HCT116 (cell line): Measurements from ENCODE around the gene FGF10. TPM values are rescaled to one million over a fixed set of nuclear protein-coding genes. Genes with fewer than 3 reads are reported as not detected.

ENCODE experiments used
- ATAC-seq: fragments of 200-7000 bp; cut with Tn5 transposase; 2 replicates; pipeline ENCODE4 v1.9.1; 2020; ENCODE audit warnings: mild to moderate bottlenecking, moderate library complexity
- BruUV-seq: library from RNA; stranded (reverse); fragments of 400-500 nt; replicated peaks from 2 replicates; lab custom pipeline; 2021; lab: Mats Ljungman, UMichigan
- CTCF ChIA-PET: fragments of 300-600 bp; sonication (Branson Sonifier 250); formaldehyde crosslinking; loops from one replicate; lab custom pipeline; 2021; ENCODE audit warnings: antibody characterized with exemption; lab: Charles Lee
- POLR2A ChIA-PET: fragments of 300-600, 350-600 bp; sonication (Branson Sonifier 250); formaldehyde crosslinking; loops from one replicate; lab custom pipeline; 2021; ENCODE audit warnings: antibody characterized with exemption; lab: Charles Lee
- RAD21 ChIA-PET, 2 experiments: fragments of 300-600 bp; sonication (Branson Sonifier 250); formaldehyde crosslinking; loops; one replicate each; lab custom pipeline; 2023; ENCODE audit warnings: low total read pairs in 2 of 2; ENCODE audit not compliant: uncharacterized antibody in 2 of 2, unreplicated experiment in 2 of 2, low non-redundant PET in 1 of 2; lab: Charles Lee
- DNase-seq: peaks from one replicate; pipeline ENCODE4 v3.0.0-alpha.2; 2010; ENCODE audit warnings: low read depth, low spot score
- H2AFZ ChIP-seq: fragments of 200-600 bp; shearing (Covaris generic), sonication (generic); 2 replicates; pipeline ENCODE4 v1.6.1; 2017; ENCODE audit warnings: low read depth, mixed run types, mixed read lengths, antibody characterized with exemption, low read length; ENCODE audit not compliant: poor library complexity, severe bottlenecking
- H3K27ac ChIP-seq: 2 replicates; pipeline ENCODE4 v1.5.1; 2012; ENCODE audit warnings: low read depth, low read length
- H3K27me3 ChIP-seq: fragments of 200-600 bp; sonication (generic); 2 replicates; pipeline ENCODE4 v1.6.1; 2016; ENCODE audit warnings: mixed run types, low read length, mixed read lengths; ENCODE audit not compliant: insufficient read depth
- H3K36me3 ChIP-seq, 2 experiments: fragments of 200-500 bp in 1 of 2; fragments of 200-600 bp in 1 of 2; sonication (Bioruptor generic) in 1 of 2; sonication (generic) in 1 of 2; 2 replicates each; pipeline versions ENCODE4 v1.5.1 to v1.6.1; 2014 to 2016; ENCODE audit warnings: low read length in 2 of 2, inconsistent platforms in 1 of 2, mixed read lengths in 1 of 2, mixed run types in 1 of 2; ENCODE audit not compliant: insufficient read depth in 2 of 2, control insufficient read depth in 1 of 2
- H3K4me1 ChIP-seq, 2 experiments: fragments of 200-600 bp in 1 of 2; sonication (generic) in 1 of 2; 2 replicates each; pipeline versions ENCODE4 v1.5.1 to v1.6.1; 2012 to 2017; ENCODE audit warnings: low read length in 2 of 2, inconsistent platforms in 1 of 2, mild to moderate bottlenecking in 1 of 2, mixed read lengths in 1 of 2, mixed run types in 1 of 2, moderate library complexity in 1 of 2; ENCODE audit not compliant: insufficient read depth in 2 of 2, control insufficient read depth in 1 of 2
- H3K4me2 ChIP-seq: fragments of 200-600 bp; sonication (generic); 2 replicates; pipeline ENCODE4 v1.6.1; 2017; ENCODE audit warnings: mixed run types, low read length, mixed read lengths
- H3K4me3 ChIP-seq, 2 experiments: fragments of 200-600 bp in 1 of 2; sonication (generic) in 1 of 2; replicated peaks in 1 of 2; 2 replicates each; pipeline ENCODE4 v1.5.1; 2011 to 2016; ENCODE audit warnings: low read length in 2 of 2, control low read depth in 1 of 2, low read depth in 1 of 2, mild to moderate bottlenecking in 1 of 2, mixed read lengths in 1 of 2, mixed run types in 1 of 2
- H3K79me2 ChIP-seq: fragments of 200-600 bp; sonication (generic); 2 replicates; pipeline ENCODE4 v1.6.1; 2017; ENCODE audit warnings: mild to moderate bottlenecking, mixed run types, low read length, moderate library complexity, mixed read lengths; ENCODE audit not compliant: insufficient read depth
- H3K9ac ChIP-seq: fragments of 200-600 bp; sonication (generic); 2 replicates; pipeline ENCODE4 v1.6.1; 2016; ENCODE audit warnings: low read length, mixed read lengths
- H3K9me2 ChIP-seq: fragments of 200-600 bp; sonication (generic), shearing (Covaris generic); 2 replicates; pipeline ENCODE4 v1.6.1; 2017; ENCODE audit warnings: mixed run types, mild to moderate bottlenecking, moderate library complexity; ENCODE audit not compliant: insufficient read depth
- H3K9me3 ChIP-seq, 2 experiments: fragments of 200-500 bp in 1 of 2; fragments of 200-600 bp in 1 of 2; sonication (Bioruptor generic) in 1 of 2; sonication (generic) in 1 of 2; 2 replicates each; pipeline ENCODE4 v1.6.1; 2014 to 2017; ENCODE audit warnings: low read length in 2 of 2, mixed read lengths in 2 of 2, inconsistent platforms in 1 of 2, low read depth in 1 of 2, mild to moderate bottlenecking in 1 of 2, mixed run types in 1 of 2, moderate library complexity in 1 of 2; ENCODE audit not compliant: control insufficient read depth in 1 of 2, insufficient read depth in 1 of 2
- H4K20me1 ChIP-seq: fragments of 200-600 bp; sonication (generic), shearing (Covaris generic); 2 replicates; pipeline ENCODE4 v1.6.1; 2017; ENCODE audit warnings: mixed run types, mild to moderate bottlenecking, moderate library complexity; ENCODE audit not compliant: insufficient read depth
- EGR1 ChIP-seq: IDR thresholded peaks from 2 replicates; pipeline ENCODE4 v1.6.1; 2012; ENCODE audit warnings: low read depth
- EZH2 ChIP-seq: fragments of 200-600 bp; sonication (generic); IDR thresholded peaks from 2 replicates; pipeline ENCODE4 v1.6.1; 2017; ENCODE audit warnings: antibody characterized with exemption, mixed run types
- EZH2phosphoT487 ChIP-seq: fragments of 200-600 bp; IDR thresholded peaks from 2 replicates; pipeline ENCODE4 v1.6.1; 2018; ENCODE audit warnings: antibody characterized with exemption, borderline replicate concordance
- JUND ChIP-seq: IDR thresholded peaks from 2 replicates; pipeline ENCODE4 v1.6.1; 2012
- POLR2AphosphoS5 ChIP-seq: IDR thresholded peaks from 2 replicates; pipeline ENCODE4 v1.6.1; 2011; ENCODE audit warnings: mild to moderate bottlenecking, low read depth, low read length, moderate library complexity
- SIN3A ChIP-seq: IDR thresholded peaks from 2 replicates; pipeline ENCODE4 v1.6.1; 2012; ENCODE audit warnings: low read depth
- SRF ChIP-seq: IDR thresholded peaks from 2 replicates; pipeline ENCODE4 v1.6.1; 2012; ENCODE audit warnings: low read depth
- TCF7L2 ChIP-seq: IDR thresholded peaks from 2 replicates; pipeline ENCODE4 v1.7.0; 2011; ENCODE audit warnings: borderline replicate concordance, inconsistent platforms; ENCODE audit not compliant: insufficient read depth, insufficient read length; ENCODE audit errors: extremely low read depth
- ZNF274 ChIP-seq: fragments of 200-500 bp; sonication (Bioruptor generic); IDR thresholded peaks from 2 replicates; pipeline ENCODE4 v1.6.1; 2014; ENCODE audit warnings: mild to moderate bottlenecking, low read depth, low read length, inconsistent platforms
- intact Hi-C: fragments of 100-400 bp; cut with micrococcal nuclease; formaldehyde crosslinking; loops from 2 replicates; pipeline ENCODE4 v1.10.0; 2022
- total RNA-seq: library from RNA; stranded (reverse); gene quantifications from one replicate; pipeline ENCODE4 v1.2.1, GENCODE V29; 2021; ENCODE audit not compliant: unreplicated experiment
- TF ChIP-seq, protein P1 (sequence below), 3 experiments: fragments of 200-600 bp in 1 of 3; sonication (generic) in 1 of 3; IDR thresholded peaks in 2 of 3; conservative IDR thresholded peaks in 1 of 3; 2 replicates each; pipeline ENCODE4 v1.5.1; 2012 to 2017; ENCODE audit warnings: low read depth in 2 of 3, low read length in 2 of 3, antibody characterized with exemption in 1 of 3, borderline replicate concordance in 1 of 3, control low read depth in 1 of 3, mild to moderate bottlenecking in 1 of 3, mixed read lengths in 1 of 3, mixed run types in 1 of 3, moderate library complexity in 1 of 3; ENCODE audit not compliant: insufficient read depth in 1 of 3
- TF ChIP-seq, protein P2 (sequence below): IDR thresholded peaks from 2 replicates; pipeline ENCODE4 v1.6.1; 2012
- TF ChIP-seq, protein P3 (sequence below): IDR thresholded peaks from 2 replicates; pipeline ENCODE4 v1.6.1; 2012; ENCODE audit warnings: low read depth

Gene FGF10
- total RNA-seq, 1 experiment from 2014 or later, result not detected

DNA sequence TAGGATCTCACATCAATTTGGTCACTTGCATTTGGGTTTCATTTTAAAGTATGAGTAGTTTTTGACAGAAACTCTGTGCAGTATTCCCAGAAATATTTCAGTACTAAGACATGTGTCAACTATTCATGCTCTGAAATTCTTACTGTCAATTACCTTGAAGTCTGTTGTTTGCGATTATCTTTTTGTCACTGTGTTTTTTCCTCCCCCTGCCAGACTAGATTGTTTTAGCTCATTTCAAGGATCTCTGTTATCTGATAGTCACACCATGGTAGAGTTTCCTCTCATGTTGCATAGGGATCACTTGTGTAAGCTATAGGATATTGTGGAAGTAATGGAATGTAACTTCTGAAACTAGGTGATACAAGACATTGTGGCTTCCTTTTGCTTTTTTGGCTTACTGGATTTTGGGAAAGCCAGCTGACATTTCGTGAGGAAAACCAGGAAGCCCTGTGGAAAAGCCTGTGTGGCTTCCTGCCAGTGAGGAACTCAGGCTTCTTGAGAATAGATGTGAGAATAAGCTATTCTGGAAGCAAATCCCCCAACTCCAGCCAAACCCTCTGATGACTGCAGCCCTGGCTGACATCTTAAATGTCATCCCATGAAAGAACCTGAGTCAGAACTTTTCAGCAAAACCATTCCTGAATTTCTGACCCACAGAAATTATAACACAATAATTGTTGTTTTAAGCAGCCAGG is 122.2 kb downstream of the FGF10 start:
- TF ChIP-seq TCF7L2 (no peak), JUND (no peak), EGR1 (no peak), ZNF274 (no peak), POLR2AphosphoS5 (no peak), EZH2phosphoT487 (no peak), SIN3A (no peak), EZH2 (no peak), SRF (no peak)
- TF ChIP-seq, protein P1, sequence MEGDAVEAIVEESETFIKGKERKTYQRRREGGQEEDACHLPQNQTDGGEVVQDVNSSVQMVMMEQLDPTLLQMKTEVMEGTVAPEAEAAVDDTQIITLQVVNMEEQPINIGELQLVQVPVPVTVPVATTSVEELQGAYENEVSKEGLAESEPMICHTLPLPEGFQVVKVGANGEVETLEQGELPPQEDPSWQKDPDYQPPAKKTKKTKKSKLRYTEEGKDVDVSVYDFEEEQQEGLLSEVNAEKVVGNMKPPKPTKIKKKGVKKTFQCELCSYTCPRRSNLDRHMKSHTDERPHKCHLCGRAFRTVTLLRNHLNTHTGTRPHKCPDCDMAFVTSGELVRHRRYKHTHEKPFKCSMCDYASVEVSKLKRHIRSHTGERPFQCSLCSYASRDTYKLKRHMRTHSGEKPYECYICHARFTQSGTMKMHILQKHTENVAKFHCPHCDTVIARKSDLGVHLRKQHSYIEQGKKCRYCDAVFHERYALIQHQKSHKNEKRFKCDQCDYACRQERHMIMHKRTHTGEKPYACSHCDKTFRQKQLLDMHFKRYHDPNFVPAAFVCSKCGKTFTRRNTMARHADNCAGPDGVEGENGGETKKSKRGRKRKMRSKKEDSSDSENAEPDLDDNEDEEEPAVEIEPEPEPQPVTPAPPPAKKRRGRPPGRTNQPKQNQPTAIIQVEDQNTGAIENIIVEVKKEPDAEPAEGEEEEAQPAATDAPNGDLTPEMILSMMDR (IDR thresholded peaks at IDR 0.05 in 2 of 3, conservative IDR thresholded peaks at IDR 0.05 in 1 of 3; ENCODE audit: borderline replicate concordance in 1 of 3, insufficient read depth in 1 of 3, low read depth in 2 of 3, low read length in 2 of 3), result no peak
- TF ChIP-seq, protein P2, sequence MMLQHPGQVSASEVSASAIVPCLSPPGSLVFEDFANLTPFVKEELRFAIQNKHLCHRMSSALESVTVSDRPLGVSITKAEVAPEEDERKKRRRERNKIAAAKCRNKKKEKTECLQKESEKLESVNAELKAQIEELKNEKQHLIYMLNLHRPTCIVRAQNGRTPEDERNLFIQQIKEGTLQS, result no peak
- TF ChIP-seq, protein P3, sequence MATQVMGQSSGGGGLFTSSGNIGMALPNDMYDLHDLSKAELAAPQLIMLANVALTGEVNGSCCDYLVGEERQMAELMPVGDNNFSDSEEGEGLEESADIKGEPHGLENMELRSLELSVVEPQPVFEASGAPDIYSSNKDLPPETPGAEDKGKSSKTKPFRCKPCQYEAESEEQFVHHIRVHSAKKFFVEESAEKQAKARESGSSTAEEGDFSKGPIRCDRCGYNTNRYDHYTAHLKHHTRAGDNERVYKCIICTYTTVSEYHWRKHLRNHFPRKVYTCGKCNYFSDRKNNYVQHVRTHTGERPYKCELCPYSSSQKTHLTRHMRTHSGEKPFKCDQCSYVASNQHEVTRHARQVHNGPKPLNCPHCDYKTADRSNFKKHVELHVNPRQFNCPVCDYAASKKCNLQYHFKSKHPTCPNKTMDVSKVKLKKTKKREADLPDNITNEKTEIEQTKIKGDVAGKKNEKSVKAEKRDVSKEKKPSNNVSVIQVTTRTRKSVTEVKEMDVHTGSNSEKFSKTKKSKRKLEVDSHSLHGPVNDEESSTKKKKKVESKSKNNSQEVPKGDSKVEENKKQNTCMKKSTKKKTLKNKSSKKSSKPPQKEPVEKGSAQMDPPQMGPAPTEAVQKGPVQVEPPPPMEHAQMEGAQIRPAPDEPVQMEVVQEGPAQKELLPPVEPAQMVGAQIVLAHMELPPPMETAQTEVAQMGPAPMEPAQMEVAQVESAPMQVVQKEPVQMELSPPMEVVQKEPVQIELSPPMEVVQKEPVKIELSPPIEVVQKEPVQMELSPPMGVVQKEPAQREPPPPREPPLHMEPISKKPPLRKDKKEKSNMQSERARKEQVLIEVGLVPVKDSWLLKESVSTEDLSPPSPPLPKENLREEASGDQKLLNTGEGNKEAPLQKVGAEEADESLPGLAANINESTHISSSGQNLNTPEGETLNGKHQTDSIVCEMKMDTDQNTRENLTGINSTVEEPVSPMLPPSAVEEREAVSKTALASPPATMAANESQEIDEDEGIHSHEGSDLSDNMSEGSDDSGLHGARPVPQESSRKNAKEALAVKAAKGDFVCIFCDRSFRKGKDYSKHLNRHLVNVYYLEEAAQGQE, result no peak
- TF ChIP-seq, all 23 proteins: peak for 0

More for the DNA sequence above, 122.2 kb downstream of the FGF10 start:
- H3K79me2 ChIP-seq, result no peaks in the 10 kb centered on the region
- peaks cover 4% of the 10 kb centered on the region; the same call in 1 of the 2 replicates for H3K27me3 ChIP-seq
- H2AFZ ChIP-seq, result no peak overlapping the region
- BruUV-seq, result no TSS peak
- CTCF ChIA-PET, result interaction anchor here (1.2 kb wide), 1 partner anchor 65 kb away, joined by 3 read pairs; no protein-coding TSS in a partner anchor
- RAD21 ChIA-PET, result no interaction called here
- H3K4me3 ChIP-seq, result no peak overlapping the region
- no peaks in the 10 kb centered on the region for H3K36me3 ChIP-seq
- no peak overlapping the region for H3K27ac ChIP-seq
- no peaks in the 10 kb centered on the region for H3K4me1 ChIP-seq
- ATAC-seq (no peak), DNase-seq (no peak)
- no peaks in the 10 kb centered on the region for H4K20me1 ChIP-seq
- no peak overlapping the region for H3K9ac ChIP-seq
- no peaks in the 10 kb centered on the region for H3K9me2 ChIP-seq
- H3K9me3 ChIP-seq, result no peaks in the 10 kb centered on the region
- POLR2A ChIA-PET, result no interaction called here
- H3K4me2 ChIP-seq, result no peak overlapping the region
- intact Hi-C loops, result no loop called here
